ENCODE data around the gene MYO7B.

MYO7B gene

DNA sequence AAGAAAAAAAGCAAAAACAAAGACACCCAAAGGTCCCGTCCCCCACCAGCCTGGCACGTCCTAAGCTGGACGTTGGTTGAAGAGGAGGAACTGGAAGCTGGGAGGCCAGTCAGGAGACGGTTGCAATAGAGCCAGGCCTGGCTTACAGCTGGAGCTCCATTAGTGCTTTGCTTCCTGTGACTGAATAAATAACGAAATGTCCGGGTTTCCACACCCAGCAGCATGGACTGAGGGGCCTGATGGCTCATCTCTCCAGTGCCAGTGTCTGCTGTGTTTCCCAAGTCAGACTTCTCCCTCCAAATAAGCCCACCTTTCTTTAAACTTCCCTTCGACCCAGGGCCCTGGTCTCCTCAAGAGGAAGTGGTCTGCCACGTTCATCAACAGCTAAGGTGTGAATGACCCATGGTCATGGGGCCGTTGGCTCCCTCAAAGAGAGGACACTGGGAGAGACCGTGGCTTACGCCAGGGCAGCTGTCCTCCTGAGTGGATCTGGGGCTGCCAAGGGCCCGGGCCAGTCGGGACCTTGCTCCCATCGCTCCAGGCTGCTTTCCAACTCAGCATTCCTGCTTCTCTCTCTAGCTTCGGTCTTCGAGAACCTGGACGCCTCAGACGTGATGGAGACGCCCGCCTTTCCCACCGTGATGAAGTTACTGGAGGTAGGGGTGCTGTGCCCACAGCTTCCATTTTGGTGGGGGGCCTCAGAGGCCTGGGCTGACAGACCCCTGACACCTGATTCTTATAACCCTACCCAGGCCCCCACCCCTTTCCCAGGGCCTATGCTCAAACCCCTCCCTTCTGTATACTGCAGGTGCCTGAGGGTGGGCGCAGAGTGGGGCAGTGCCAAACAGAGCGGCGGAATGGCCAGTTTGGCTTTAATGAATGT, 44.9 kb downstream of the MYO7B start:
- Histone ChIP-seq H3K27ac (ENCODE audit: low read length) (no peak overlapping the region), H3K27me3 (ENCODE audit: insufficient read depth, low read length, poor library complexity) (no peaks in the 10 kb centered on the region), H3K9ac (ENCODE audit: low read depth, low read length) (no peak overlapping the region), H3K79me2 (ENCODE audit: insufficient read depth, low read length) (no peaks in the 10 kb centered on the region), H4K20me1 (ENCODE audit: insufficient read depth, low read length) (no peaks in the 10 kb centered on the region), H3K4me1 (ENCODE audit: insufficient read depth, low read length) (peaks cover 5% of the 10 kb centered on the region; the same call in 1 of the 2 replicates), H3K36me3 (ENCODE audit: insufficient read depth, low read length) (no peaks in the 10 kb centered on the region), H3K9me3 (ENCODE audit: insufficient read depth, low read length, severe bottlenecking) (no peaks in the 10 kb centered on the region), H3K4me3 (ENCODE audit: low read depth in 1 of 2, low read length in 2 of 2) (no peak overlapping the region), H3K4me2 (ENCODE audit: insufficient read depth, low read length) (no peak overlapping the region), H2AFZ (ENCODE audit: low read depth, low read length) (no peak overlapping the region)
- TF ChIP-seq, protein P1, sequence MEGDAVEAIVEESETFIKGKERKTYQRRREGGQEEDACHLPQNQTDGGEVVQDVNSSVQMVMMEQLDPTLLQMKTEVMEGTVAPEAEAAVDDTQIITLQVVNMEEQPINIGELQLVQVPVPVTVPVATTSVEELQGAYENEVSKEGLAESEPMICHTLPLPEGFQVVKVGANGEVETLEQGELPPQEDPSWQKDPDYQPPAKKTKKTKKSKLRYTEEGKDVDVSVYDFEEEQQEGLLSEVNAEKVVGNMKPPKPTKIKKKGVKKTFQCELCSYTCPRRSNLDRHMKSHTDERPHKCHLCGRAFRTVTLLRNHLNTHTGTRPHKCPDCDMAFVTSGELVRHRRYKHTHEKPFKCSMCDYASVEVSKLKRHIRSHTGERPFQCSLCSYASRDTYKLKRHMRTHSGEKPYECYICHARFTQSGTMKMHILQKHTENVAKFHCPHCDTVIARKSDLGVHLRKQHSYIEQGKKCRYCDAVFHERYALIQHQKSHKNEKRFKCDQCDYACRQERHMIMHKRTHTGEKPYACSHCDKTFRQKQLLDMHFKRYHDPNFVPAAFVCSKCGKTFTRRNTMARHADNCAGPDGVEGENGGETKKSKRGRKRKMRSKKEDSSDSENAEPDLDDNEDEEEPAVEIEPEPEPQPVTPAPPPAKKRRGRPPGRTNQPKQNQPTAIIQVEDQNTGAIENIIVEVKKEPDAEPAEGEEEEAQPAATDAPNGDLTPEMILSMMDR (IDR thresholded peaks at IDR 0.05; ENCODE audit: borderline replicate concordance, extremely low read depth, low read length, poor library complexity, severe bottlenecking), result no peak
- TF ChIP-seq EZH2 (IDR thresholded peaks at IDR 0.05; ENCODE audit: borderline replicate concordance, low read depth, low read length, severe bottlenecking), result no peak
- no peak for ATAC-seq (ENCODE audit: insufficient read depth, low read depth)
- no peak for DNase-seq

DNA sequence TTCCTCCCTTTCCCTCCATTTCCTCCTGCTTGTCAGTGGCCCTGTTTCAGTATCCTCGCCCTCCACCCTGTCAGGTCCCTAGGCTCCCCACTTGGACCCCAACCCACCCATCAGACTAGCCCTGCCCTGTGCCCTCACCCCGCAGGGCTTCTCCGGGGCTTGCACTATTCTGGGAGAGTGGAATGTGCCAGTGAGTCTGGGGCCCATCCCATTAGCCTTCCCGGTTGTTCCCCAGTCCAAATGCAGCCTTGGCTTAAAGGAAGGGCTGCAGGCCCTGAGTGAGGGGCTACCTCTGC, 45.5 kb downstream of the MYO7B start:
- ATAC-seq (ENCODE audit: insufficient read depth, low read depth), result no peak

DNA sequence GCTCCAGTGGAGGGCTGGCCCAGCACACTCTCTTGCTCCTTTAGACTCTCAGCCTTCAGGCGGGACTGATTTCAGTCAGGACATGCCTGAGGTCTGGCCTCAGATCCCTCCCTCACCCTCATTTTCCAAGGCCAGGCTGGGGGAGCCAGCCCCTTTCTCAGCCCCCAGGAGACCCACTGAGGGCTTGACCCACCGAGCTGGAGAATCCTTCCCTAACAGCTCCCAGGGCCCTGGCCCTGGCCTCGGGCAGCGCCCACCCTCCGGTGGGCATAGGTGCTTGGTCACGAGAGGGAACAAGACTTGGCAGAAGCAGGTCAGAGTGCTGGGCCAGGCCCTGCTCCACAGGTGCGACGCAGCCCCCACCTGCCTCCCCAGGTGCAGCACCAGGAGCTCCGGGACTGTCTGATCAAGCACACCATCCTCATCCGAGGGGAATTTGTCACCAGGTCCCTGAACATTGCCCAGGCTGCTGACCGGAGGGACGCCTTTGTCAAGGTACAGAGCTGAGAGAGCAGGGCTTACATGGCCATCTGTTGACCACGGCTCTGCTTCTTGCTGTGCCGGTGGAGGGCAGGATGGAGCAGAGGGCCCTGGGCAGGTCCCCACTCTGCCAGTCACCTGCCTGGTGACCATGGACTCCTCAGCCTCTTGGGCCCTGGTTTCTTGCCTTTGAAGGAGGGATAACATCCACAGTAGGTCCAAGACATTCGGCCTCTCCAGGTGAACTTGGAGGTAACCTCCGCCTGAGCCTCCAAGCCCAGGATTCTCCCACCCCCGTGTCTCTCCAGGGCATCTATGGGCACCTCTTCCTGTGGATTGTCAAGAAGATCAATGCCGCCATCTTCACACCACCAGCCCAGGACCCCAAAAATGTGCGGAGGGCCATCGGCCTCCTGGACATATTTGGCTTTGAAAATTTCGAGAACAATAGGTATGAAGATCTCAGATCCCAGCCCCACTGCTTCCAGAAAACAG, 46.3 kb downstream of the MYO7B start:
- no peaks in the 10 kb centered on the region for H3K9me3 ChIP-seq (ENCODE audit: insufficient read depth, low read length, severe bottlenecking)
- TF ChIP-seq, protein P1 (IDR thresholded peaks at IDR 0.05; ENCODE audit: borderline replicate concordance, extremely low read depth, low read length, poor library complexity, severe bottlenecking), result no peak
- TF ChIP-seq EZH2 (IDR thresholded peaks at IDR 0.05; ENCODE audit: borderline replicate concordance, low read depth, low read length, severe bottlenecking), result no peak
- H3K27ac ChIP-seq (ENCODE audit: low read length), result no peak overlapping the region
- H3K4me1 ChIP-seq (ENCODE audit: insufficient read depth, low read length), result peaks cover 8% of the 10 kb centered on the region
- H4K20me1 ChIP-seq (ENCODE audit: insufficient read depth, low read length), result no peaks in the 10 kb centered on the region
- H3K4me2 ChIP-seq (ENCODE audit: insufficient read depth, low read length), result no peak overlapping the region
- no peak overlapping the region for H3K4me3 ChIP-seq (ENCODE audit: low read depth in 1 of 2, low read length in 2 of 2)
- ATAC-seq (ENCODE audit: insufficient read depth, low read depth) (no peak), DNase-seq (no peak)
- no peaks in the 10 kb centered on the region for H3K27me3 ChIP-seq (ENCODE audit: insufficient read depth, low read length, poor library complexity)
- no peaks in the 10 kb centered on the region for H3K79me2 ChIP-seq (ENCODE audit: insufficient read depth, low read length)
- H3K9ac ChIP-seq (ENCODE audit: low read depth, low read length), result no peak overlapping the region
- H3K36me3 ChIP-seq (ENCODE audit: insufficient read depth, low read length), result no peaks in the 10 kb centered on the region
- no peak overlapping the region for H2AFZ ChIP-seq (ENCODE audit: low read depth, low read length)

More for the DNA sequence above, 45.5 kb downstream of the MYO7B start:
- no peaks in the 10 kb centered on the region for H3K9me3 ChIP-seq (ENCODE audit: insufficient read depth, low read length, severe bottlenecking)
- no peak overlapping the region for H2AFZ ChIP-seq (ENCODE audit: low read depth, low read length)
- H3K9ac ChIP-seq (ENCODE audit: low read depth, low read length), result no peak overlapping the region
- H3K27me3 ChIP-seq (ENCODE audit: insufficient read depth, low read length, poor library complexity), result no peaks in the 10 kb centered on the region
- no peak overlapping the region for H3K27ac ChIP-seq (ENCODE audit: low read length)
- no peak for DNase-seq
- peaks cover 3% of the 10 kb centered on the region; the same call in 1 of the 2 replicates for H3K4me1 ChIP-seq (ENCODE audit: insufficient read depth, low read length)
- H3K4me3 ChIP-seq (ENCODE audit: low read depth in 1 of 2, low read length in 2 of 2), result no peak overlapping the region
- H4K20me1 ChIP-seq (ENCODE audit: insufficient read depth, low read length), result no peaks in the 10 kb centered on the region
- H3K79me2 ChIP-seq (ENCODE audit: insufficient read depth, low read length), result no peaks in the 10 kb centered on the region
- no peaks in the 10 kb centered on the region for H3K36me3 ChIP-seq (ENCODE audit: insufficient read depth, low read length)
- H3K4me2 ChIP-seq (ENCODE audit: insufficient read depth, low read length), result no peak overlapping the region
- no peak for TF ChIP-seq EZH2 (IDR thresholded peaks at IDR 0.05; ENCODE audit: borderline replicate concordance, low read depth, low read length, severe bottlenecking)
- TF ChIP-seq, protein P1 (IDR thresholded peaks at IDR 0.05; ENCODE audit: borderline replicate concordance, extremely low read depth, low read length, poor library complexity, severe bottlenecking), result no peak
